HG03378 (cell line): ENCODE data around the gene RCAN2.
"Not testable (repeated sequence)": the region's sequence is repeated elsewhere in the genome, so short reads cannot be mapped to it uniquely, and the experiment has no call there.

Experiments
- ATAC-seq: cut with Tn5 transposase; IDR thresholded peaks from one replicate; pipeline ENCODE4 v1.9.1; 2021; ENCODE audit warnings: mild to moderate bottlenecking, moderate library complexity; ENCODE audit not compliant: unreplicated experiment

Gene RCAN2

DNA sequence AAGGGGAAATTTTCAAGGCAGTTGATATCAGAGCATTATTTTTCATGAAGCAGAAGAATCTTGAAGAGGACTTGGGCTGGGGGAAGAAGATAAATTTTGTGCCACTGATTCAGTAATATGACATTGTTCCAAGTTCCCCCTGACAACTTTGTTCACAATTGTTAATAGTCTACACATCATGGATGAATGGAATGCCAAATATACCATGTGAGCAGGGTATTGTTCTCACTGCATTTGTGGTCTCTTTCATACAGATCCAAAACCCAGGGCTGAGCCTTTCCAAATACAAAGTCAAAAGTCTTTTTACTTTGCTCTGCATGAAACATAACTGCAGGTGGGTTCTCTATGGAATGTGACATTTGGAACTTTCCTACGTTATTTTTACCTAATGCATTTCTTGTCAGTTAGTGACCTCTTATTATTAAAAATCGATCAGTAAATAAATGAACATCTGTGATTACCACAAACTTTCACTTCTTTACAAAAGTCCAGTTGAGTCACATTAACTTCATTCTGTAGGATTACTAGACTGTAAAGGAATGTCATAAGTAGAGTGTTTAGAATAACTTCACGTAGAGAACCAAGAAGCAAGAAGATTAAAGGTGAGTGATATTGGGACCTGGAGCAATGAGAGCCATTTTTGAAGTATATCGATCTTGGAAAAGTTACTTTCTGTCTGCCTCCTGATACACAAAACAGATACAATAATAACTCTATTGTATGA lies 100.9 kb downstream of the RCAN2 start:
- ATAC-seq: no peak

DNA sequence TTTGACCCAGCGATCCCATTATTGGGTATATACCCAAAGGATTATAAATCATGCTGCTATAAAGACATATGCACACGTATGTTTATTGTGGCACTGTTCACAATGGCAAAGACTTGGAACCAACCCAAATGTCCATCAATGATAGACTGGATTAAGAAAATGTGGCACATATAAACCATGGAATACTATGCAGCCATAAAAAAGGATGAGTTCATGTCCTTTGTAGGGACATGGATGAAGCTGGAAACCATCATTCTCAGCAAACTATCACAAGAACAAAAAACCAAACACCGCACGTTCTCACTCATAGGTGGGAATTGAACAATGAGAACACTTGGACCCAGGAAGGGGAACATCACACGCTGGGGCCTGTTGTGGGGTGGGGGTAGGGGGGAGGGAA lies 103.5 kb downstream of the RCAN2 start:
- not testable (repeated sequence) for ATAC-seq

DNA sequence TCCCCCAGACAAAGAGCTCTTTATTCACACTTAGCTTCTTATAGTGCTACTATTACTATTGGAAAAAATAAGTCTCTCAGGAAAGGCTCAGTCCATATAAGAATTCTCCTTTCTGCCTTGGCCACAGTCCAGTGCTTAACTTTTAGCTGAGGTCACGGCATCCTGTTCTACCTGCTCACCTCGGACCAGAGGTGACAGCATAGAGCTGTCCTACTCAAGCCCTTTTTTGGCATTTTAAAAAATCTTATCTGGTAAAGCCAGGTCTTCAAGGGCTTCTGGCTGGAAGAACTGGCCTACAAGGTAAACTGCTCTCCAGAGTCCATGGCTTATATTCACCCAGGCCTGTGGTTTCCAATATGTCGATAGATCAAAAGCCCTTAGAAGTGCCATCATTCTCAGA lies 109.7 kb downstream of the RCAN2 start:
- ATAC-seq: no peak

DNA sequence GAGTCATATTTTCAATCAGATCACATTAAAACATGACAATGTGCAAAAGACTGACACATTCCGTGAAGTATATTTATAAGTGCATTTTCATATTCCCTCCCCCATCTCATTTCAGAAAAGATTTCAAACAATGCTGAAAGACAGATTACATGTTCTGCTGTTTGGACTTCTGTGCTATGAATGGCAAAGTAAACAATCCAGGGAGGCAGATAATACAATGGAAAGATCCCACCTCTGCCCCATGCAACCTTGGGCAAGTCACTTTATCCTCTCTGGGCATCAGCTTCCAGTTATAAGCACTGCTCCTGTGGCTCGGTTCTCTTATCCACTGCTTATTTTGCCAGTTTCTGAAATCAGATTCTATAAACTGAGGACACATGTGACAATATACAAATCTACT lies 110.2 kb downstream of the RCAN2 start:
- ATAC-seq: no peak

DNA sequence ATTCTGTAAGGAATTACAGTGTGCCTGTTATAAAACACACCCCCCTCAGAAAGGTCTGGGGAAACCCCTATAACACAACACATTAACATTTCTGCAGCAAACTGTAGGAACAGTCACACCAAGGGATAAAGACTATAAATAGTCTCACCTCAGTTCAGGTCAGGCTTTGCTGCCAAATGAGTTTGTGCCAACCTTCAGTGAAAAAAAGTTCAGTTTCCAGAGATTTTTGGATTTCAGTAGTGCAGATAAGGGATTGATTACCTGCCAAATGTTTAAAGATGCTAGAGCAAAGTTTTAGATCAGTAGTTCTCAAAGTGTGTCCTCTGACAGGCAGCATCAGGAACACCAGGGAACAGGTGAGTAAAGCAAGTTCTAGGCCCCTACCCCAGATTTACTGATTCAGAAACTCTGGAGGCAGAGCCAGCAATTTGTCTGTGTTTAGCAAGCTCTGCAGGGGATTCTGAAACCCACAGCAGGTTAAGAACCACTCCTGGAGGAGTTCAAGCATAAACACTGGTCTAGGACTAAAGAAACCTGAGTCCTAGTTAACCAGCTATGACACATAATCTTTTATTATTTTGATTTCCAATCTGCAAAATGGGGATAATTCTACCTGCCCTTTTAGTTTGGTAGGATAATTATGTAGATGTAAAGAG lies 111.0 kb downstream of the RCAN2 start:
- no peak for ATAC-seq

DNA sequence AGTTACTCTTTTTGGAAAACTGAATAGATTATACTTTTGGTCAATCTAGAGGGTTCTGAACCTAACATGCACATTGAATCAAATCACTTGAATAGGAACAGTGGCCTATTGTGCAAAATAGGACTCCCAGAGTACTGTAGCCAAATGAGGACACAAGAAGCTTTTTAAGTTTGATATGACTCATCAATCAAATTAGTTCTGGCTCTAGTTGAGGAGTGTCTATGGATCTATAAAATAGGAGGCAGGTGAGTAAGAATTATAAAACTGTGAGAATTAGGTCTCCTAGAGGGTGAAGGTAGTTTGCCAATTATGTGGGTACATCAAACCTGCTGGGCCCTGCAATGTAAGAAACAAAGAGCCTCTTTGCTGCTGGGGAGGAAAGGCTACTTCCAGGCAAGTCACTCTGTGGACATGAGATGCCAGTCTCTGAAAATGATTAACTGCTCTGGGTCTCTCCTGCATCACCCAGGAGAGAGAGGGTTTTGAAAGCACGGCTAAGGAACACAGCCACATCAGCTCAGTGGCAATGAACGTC lies 112.3 kb downstream of the RCAN2 start:
- ATAC-seq: no peak

DNA sequence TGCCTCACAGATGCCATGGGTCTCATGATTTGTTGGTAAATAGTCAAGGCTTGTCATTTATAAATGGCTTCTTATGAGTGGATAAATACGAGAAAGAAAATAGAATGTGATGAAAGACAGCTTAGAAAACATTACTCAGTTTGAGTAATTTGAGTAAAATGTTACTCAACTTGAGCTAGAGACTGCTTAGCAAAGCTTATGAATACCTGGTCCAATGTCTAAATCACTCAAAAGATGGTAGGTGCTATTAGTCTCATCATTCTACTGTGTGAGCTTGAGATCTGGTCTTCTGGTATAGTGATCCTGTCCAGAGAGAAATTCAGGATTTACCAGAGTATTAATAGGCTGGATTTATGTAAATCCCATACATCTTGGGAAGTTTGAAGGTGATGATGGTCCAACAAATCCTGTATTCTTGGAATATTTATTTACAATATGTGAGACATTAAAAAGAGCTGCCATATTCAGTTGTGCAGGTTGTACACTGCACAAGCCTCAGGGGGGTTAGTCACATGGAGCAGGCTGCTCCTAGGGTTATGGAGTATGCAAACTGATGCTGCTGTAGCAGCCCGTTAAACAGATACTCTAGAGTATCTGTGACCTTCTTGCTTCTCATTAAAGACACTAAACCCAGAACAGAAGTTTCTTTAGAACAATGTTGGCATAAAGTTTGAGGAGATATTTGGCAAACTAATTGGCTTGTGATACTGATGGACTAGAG lies 112.9 kb downstream of the RCAN2 start:
- ATAC-seq: no peak

DNA sequence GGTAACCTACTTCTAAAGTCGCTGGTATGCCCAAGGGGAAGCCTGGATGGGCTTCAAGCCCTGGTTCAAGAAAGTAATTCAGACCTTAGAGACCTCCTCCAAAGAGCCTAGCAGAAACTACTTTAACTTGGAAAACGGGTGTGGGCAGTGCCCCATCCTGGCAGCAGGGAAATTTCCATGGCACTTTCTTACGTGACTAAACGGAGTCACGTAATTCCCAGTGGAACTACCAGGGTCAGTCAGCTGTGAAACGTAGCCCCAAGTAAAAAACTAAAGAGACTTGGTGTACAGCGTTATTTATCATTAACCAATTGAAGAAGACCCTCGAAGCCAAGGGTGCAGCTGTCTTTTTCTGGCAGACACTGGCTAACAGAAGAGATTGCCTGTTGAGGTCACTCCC lies 114.0 kb downstream of the RCAN2 start:
- ATAC-seq: peak; percentile 4

DNA sequence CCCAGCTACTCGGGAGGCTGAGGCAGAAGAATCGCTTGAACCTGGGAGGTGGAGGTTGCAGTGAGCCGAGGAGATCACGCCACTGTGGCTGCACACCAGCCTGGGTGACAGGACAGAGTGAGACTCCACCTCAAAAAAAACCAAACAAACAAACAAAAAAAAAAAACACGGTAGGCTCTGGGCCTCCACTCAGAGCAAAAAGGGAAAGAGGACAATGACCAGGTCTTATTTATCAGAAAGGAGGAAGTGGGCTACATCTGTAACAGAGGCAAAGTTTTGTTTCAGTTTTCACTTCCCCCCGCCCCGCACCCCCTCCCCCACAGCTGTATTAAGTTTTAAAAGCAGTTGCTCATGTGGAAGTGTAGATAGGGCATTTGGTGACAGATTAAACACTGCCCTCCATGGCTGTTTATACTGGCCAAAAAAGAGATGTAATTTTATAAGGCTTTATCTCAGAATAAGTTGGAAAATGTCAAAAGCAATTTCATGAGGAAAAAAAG lies 114.6 kb downstream of the RCAN2 start:
- ATAC-seq: peak; percentile 81

DNA sequence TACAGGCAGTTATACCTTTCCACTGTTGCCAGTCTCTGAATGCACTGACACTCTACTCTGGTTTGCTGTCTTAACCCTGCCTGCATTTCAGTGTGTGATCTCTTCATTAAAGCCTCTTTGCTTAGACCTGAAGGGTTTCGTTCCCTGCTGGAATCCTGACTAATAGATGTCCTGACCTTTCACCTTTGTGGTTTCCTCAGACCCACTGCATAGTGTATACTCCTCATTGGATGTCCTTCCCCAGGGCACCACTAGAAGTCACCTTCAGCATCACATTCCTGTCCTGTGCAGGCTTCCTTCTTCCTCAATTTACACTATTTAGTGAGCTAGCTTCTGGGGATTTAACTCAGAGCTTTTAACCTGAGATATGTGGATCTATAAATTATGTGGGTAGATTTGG lies 120.6 kb downstream of the RCAN2 start:
- no peak for ATAC-seq

DNA sequence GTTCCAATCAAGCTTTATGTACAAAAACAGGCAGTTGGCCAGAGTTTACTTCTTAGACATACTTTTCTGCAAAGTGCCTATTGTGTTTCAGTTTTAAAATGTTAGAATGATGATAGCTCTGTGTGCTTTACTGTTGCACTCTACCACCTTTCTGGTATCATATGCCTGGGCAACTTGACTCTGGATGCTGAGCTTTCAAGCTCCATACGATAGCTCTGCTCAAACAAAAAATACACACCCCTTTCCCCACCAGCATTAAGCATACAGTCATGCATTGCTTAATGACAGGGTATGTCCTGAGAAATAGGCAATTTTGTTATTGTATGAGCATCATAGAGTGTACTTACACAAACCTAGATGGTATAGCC lies 123.1 kb downstream of the RCAN2 start:
- ATAC-seq: no peak

DNA sequence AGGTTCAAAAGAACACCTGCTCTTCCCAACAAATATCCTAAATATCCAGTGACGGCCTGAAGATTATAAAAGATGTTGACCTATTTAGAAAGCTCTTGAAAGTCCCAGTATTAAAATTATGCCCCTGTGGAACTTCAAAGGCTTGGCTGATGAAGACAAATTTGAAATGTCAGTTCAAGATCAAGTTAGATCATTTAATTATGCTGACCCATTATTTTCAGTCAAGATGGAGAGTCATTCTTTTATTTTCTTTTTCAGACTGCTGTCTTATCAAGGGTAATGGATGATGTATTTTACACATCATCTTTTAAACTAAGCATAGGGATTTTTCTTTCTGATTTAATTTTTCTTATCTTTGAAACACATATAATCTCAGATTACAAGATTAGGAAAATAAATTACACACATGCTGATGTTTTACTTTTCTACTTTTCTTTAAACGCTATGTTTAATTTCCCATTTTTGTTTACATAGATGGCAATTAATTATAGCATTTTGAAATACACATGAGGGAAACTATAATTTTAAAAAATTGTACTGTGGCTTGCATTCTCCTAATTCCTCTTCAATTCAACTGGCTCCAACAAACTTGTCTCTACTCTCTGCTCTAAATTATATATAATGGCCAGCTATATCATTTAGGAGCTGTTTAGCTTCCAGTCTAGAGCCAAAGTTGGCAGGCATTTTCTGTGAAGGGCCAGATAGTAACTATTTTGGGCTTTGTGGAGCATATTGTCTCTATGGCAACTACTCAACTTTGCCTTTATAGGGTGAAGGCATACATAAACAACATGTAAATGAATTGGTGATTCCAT lies 123.7 kb downstream of the RCAN2 start:
- no peak for ATAC-seq

DNA sequence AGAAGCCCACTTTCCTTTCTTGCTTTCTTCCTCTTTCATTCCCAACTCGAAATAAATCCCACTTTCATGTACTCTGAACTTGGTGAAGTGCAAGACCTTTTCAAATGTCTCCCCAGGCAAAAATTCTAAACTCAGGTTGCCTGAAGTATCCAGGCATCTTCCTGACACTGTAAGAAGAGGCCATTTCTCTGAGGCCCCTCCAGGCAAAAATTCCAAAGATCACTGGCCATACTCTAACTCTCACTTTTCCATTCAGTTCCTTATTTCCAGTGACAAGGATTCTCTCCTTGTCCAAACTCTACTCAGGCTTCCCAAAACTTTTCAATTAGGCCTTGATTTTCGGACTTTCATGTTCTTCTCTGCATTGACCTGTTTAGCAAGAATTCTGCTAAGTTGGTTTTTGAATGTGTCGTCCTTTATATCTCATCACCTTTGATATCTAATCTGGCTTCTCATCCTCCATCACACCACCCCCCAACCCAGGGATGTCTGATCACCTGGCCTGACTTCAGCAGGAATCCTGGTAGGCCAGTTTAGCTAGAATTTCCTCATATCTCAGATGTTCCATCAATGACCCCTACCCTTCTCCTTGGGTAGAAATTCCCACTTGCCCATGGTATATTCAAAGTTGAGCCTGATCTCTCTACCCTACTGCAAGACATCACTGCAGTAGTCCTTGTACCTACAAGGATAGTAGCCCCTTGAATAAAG lies 124.9 kb downstream of the RCAN2 start:
- no peak for ATAC-seq

DNA sequence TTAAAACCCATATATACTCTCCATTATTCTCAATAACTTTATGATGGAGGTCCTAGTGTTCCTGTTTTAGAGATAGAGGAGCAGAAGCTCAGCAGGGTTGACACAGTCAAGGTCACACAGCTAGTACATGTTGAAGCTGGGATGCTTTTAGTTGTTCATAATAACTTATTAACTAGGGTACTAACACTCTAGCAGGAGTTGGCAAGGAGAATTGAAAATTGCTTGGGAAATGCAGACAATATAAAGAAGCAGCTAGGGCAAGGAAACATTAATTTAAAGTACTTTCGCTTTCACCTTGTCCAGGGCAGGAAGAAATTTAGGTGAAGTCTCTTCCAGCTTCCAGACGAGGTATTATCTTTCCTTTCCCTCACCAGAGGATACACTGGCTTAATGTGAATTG lies 133.7 kb downstream of the RCAN2 start:
- no peak for ATAC-seq

DNA sequence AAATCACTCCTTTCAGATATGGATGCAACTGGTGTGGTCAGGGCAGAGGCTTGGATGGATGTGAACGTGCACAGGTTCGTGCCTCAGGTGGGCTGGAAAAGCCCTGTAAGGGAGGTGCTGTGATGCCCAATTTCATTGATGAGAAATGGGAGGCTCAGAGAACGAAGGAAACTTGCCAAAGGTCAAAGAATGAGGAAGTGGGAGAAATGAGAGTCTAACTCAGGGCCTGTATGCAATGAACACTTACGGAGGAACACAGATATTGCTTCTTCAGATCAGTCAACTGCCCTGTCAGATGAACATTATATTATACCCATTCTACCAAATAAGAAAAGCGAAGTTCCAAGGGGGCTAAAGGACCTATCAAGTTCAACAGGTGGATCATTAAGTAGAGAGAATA lies 134.7 kb downstream of the RCAN2 start:
- ATAC-seq: no peak

DNA sequence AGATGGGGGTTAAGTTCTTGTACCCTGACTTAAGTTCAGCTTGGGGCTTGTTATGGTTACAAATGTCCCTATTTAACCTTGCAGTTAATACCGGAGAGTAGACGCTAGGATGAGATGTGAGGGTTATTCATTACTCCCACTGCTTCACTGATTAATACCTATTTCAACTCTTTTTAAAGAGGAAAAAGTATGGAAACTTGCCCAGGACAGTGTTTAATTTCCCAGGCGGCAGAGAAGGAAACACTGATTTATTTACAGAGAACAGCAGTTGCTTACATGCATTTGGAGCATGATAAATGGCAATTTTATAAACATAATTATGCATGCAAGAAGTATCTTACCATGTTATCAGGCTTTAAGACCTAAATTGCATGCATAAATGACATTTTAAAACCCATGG lies 137.7 kb downstream of the RCAN2 start:
- no peak for ATAC-seq

DNA sequence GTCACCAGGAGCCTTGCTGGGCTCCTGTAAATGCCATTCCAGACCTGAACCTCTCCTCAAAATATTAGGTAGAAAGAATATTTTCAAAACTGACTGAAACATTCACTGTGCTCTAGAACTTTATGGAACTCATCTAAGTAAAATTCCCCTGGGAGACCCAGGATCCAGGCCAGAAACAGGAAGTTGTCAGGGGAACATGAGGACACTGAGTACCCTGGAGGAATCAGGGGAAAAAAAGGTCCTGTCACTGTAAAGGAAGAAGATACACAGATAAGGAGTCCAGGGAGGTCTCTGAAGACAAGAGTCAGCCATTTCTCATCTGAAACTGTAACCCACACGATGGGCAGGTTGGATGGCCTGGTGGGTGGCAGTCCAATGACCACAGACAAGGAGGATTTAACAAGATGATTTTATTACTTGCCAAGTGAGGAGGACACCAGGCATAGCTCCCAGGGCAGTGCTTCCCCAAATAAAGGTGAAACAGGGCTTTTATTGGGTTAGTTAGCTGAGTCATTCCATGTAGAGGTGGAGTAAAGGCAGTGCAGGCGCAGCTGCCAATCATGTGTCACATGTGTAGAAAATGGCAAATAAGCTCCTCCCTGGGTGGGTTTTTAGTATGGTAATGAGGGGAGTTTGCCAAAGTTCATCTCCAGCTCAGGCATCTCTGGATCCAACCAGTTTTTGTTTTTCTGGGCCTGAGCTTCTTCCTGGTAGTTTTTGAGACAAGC lies 138.5 kb downstream of the RCAN2 start:
- no peak for ATAC-seq

DNA sequence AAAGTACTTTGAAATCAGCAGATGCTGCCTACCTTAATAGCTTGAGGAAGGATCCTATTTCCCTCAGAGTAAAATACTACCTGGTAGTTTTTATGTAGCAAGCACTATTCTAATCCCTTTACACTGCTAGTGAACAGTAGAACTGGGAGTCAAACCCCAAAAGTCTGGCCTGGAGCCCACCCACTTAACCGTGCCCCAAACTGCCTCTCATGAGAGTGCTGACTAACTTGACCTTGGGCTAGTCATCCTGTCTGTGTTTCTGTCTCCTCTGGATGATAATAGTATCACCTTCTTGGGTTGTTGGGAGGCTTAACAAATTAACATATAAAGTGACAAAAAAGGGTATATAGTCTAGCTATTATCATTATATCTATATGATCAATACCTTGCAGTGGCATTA lies 140.5 kb downstream of the RCAN2 start:
- ATAC-seq: no peak

DNA sequence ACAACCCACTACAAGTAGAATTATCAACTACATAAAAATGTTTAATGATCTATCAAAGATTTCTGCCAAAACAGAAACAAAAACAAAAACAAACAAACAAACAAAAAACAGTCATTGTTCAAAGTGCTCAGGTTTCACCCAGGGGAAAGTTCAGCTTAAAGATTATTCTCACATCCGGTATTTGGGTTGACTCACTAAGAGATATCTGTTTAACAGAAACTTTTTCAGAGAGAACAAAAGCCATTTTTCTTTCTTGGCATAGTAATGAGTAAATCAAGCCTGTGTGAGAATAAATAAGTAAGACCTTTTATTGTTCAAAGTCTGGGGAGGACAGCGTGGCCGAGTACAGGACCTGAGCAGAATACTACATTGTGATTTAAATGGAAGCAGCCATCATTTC lies 143.6 kb downstream of the RCAN2 start:
- ATAC-seq: no peak

DNA sequence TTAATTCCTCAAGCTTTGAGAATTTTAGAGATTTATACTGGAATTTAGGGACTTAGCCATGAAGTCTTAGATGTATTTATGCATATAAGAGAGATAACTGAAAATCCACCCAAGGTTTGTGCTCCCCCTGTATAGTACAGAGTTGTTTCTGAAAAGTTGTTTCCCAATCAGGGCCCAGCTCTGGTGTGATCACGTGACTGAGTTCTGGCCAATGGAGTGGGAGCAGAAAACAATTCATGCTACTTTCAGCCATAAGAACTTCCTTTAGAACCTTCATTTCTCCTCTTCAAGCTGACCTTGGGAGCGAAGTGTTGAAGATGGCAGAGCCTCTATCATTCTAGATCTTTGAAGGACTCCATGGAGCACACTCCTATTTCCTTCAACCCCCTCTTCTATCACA lies 151.0 kb downstream of the RCAN2 start:
- no peak for ATAC-seq
